DOHH2 (cell line): ENCODE results near the gene MAGEB6.
"Not testable (repeated sequence)": the region's sequence is repeated elsewhere in the genome, so short reads cannot be mapped to it uniquely, and the experiment has no call there.

Experiments
- H3F3A ChIP-seq: fragments of 200-600 bp; sonication (generic), shearing (Covaris generic); 2 replicates; pipeline ENCODE4 v1.6.0; 2016; ENCODE audit warnings: antibody characterized with exemption, mild to moderate bottlenecking; ENCODE audit not compliant: control insufficient read depth, insufficient read depth
- H3K27ac ChIP-seq: fragments of 200-600 bp; sonication (generic); 2 replicates; pipeline ENCODE4 v1.5.1; 2014; ENCODE audit warnings: low read depth, mild to moderate bottlenecking, low read length, moderate library complexity
- H3K27me3 ChIP-seq: fragments of 200-600 bp; sonication (generic); 2 replicates; pipeline ENCODE4 v1.6.1; 2014; ENCODE audit warnings: mild to moderate bottlenecking, low read length, mixed read lengths; ENCODE audit not compliant: control insufficient read depth
- H3K36me3 ChIP-seq: fragments of 200-600 bp; sonication (generic); 2 replicates; pipeline ENCODE4 v1.6.1; 2014; ENCODE audit warnings: mild to moderate bottlenecking, low read length, moderate library complexity, mixed read lengths; ENCODE audit not compliant: control insufficient read depth
- H3K4me1 ChIP-seq: fragments of 200-600 bp; sonication (generic); 2 replicates; pipeline ENCODE4 v1.6.1; 2014; ENCODE audit warnings: mild to moderate bottlenecking, low read length, mixed read lengths; ENCODE audit not compliant: control insufficient read depth
- H3K4me2 ChIP-seq: fragments of 200-600 bp; sonication (generic); 2 replicates; pipeline ENCODE4 v1.6.0; 2014; ENCODE audit warnings: mild to moderate bottlenecking, low read length, moderate library complexity
- H3K4me3 ChIP-seq: fragments of 200-600 bp; sonication (generic); 2 replicates; pipeline ENCODE4 v1.5.1; 2014; ENCODE audit warnings: mild to moderate bottlenecking, low read length, mixed read lengths
- H3K79me2 ChIP-seq: fragments of 200-600 bp; sonication (generic); 2 replicates; pipeline ENCODE4 v1.6.1; 2014; ENCODE audit warnings: mild to moderate bottlenecking, low read length, mixed read lengths; ENCODE audit not compliant: control insufficient read depth
- H3K9me2 ChIP-seq: fragments of 200-600 bp; sonication (generic); replicated peaks from 2 replicates; pipeline ENCODE4 v1.6.1; 2014; ENCODE audit warnings: mild to moderate bottlenecking, low read length, mixed read lengths; ENCODE audit not compliant: control insufficient read depth
- H3K9me3 ChIP-seq: fragments of 200-600 bp; sonication (generic); 2 replicates; pipeline ENCODE4 v1.6.1; 2014; ENCODE audit warnings: antibody characterized with exemption, low read length, mixed read lengths; ENCODE audit not compliant: control insufficient read depth, insufficient read depth
- H4K20me1 ChIP-seq: fragments of 200-600 bp; sonication (generic); 2 replicates; pipeline ENCODE4 v1.6.0; 2014; ENCODE audit warnings: low read depth, mild to moderate bottlenecking, antibody characterized with exemption, low read length, moderate library complexity; ENCODE audit not compliant: control insufficient read depth, insufficient read depth
- CTCF ChIP-seq: fragments of 200-600 bp; sonication (generic); IDR thresholded peaks from one replicate; pipeline ENCODE4 v1.5.1; 2014; ENCODE audit warnings: antibody characterized with exemption, mild to moderate bottlenecking, low read depth, low read length; ENCODE audit not compliant: poor library complexity, severe bottlenecking
- EZH2phosphoT487 ChIP-seq: fragments of 200-600 bp; sonication (generic); IDR thresholded peaks from 2 replicates; pipeline ENCODE4 v1.6.1; 2017; ENCODE audit warnings: borderline replicate concordance, mild to moderate bottlenecking, antibody characterized with exemption, low read length, moderate library complexity, mixed read lengths

The MAGEB6 gene

GRCh38 chrX:26203561-26203960, 11.3 kb downstream of the MAGEB6 start:
- H3K27ac ChIP-seq = no peak overlapping the region
- no peaks in the 10 kb centered on the region for H3K27me3 ChIP-seq
- no peaks in the 10 kb centered on the region for H3K9me3 ChIP-seq

GRCh38 chrX:26204717-26205116, 12.5 kb downstream of the MAGEB6 start:
- not testable (repeated sequence) for H3K9me2 ChIP-seq, H3F3A ChIP-seq

More at GRCh38 chrX:26203561-26203960, 11.3 kb downstream of the MAGEB6 start:
- TF ChIP-seq EZH2phosphoT487 (no peak), CTCF (no peak)
- Histone ChIP-seq H3K79me2 (no peaks in the 10 kb centered on the region), H3K4me3 (no peak overlapping the region), H4K20me1 (no peaks in the 10 kb centered on the region), H3K4me2 (no peak overlapping the region), H3F3A (no peaks in the 10 kb centered on the region), H3K36me3 (no peaks in the 10 kb centered on the region), H3K9me2 (no peaks in the 10 kb centered on the region), H3K4me1 (no peaks in the 10 kb centered on the region)

GRCh38 chrX:26208012-26208411, 15.8 kb downstream of the MAGEB6 start:
- no peak overlapping the region for H3K4me2 ChIP-seq
- H3K4me3 ChIP-seq = no peak overlapping the region

More at GRCh38 chrX:26204717-26205116, 12.5 kb downstream of the MAGEB6 start:
- not testable (repeated sequence) for H3K27me3 ChIP-seq, H3K36me3 ChIP-seq, H3K4me2 ChIP-seq, H3K4me1 ChIP-seq, H4K20me1 ChIP-seq, H3K79me2 ChIP-seq, H3K27ac ChIP-seq, H3K9me3 ChIP-seq, H3K4me3 ChIP-seq

GRCh38 chrX:26215869-26216268, 23.6 kb downstream of the MAGEB6 start, which contains the start of gene MAGEB5:
TSS of gene MAGEB5 (plus strand) at chrX:26216169. CDS start at chrX:26217302, 1,133 bp downstream.
- no peaks in the 10 kb centered on the region for H3K9me2 ChIP-seq
- no peaks in the 10 kb centered on the region for H3F3A ChIP-seq
- no peaks in the 10 kb centered on the region for H4K20me1 ChIP-seq
- no peak within 1 kb of the TSS for H3K4me3 ChIP-seq
- H3K27me3 ChIP-seq = no peaks in the 10 kb centered on the region
- no peaks in the 10 kb centered on the region for H3K9me3 ChIP-seq
- H3K27ac ChIP-seq = no peak within 1 kb of the TSS
- H3K4me2 ChIP-seq = no peak within 1 kb of the TSS
- no peaks in the 10 kb centered on the region for H3K36me3 ChIP-seq
- H3K79me2 ChIP-seq = no peaks in the 10 kb centered on the region
- TF ChIP-seq CTCF (no peak), EZH2phosphoT487 (no peak)
- H3K4me1 ChIP-seq = no peaks in the 10 kb centered on the region

More at GRCh38 chrX:26208012-26208411, 15.8 kb downstream of the MAGEB6 start:
- Histone ChIP-seq H3K27me3 (no peaks in the 10 kb centered on the region), H3K9me2 (no peaks in the 10 kb centered on the region), H3K4me1 (no peaks in the 10 kb centered on the region), H3K36me3 (no peaks in the 10 kb centered on the region), H4K20me1 (no peaks in the 10 kb centered on the region), H3K79me2 (no peaks in the 10 kb centered on the region), H3F3A (no peaks in the 10 kb centered on the region), H3K9me3 (no peaks in the 10 kb centered on the region), H3K27ac (no peak overlapping the region)
- TF ChIP-seq EZH2phosphoT487 (no peak), CTCF (no peak)
